K562 (cell line): ENCODE measurements around the gene PGPEP1. TPM values are rescaled to one million over a fixed set of nuclear protein-coding genes. Genes with fewer than 3 reads are reported as not detected.

ENCODE experiments used
- ARID1B ChIP-seq: fragments of 450-650 bp; IDR thresholded peaks from 2 replicates; pipeline ENCODE4 v1.6.1; 2016; ENCODE audit warnings: antibody characterized with exemption, mild to moderate bottlenecking, inconsistent platforms
- CTCFL ChIP-seq: IDR thresholded peaks from 2 replicates; pipeline ENCODE4 v1.6.1; 2011; ENCODE audit warnings: borderline replicate concordance, low read depth, mild to moderate bottlenecking, moderate library complexity, low read length; ENCODE audit not compliant: insufficient read depth, poor library complexity, severe bottlenecking
- ETV1 ChIP-seq: fragments of 450-650 bp; conservative IDR thresholded peaks from 2 replicates; pipeline ENCODE4 v1.6.1; 2016; ENCODE audit warnings: missing genetic modification characterization, control low read depth, low read depth, missing compliant biosample characterization
- FOXK2 ChIP-seq, 2 experiments: fragments of 450-650 bp; IDR thresholded peaks in 1 of 2; conservative IDR thresholded peaks in 1 of 2; 2 replicates each; pipeline ENCODE4 v1.6.1; 2016; ENCODE audit warnings: low read depth in 2 of 2, mild to moderate bottlenecking in 1 of 2
- HES1 ChIP-seq: fragments of 450-650 bp; IDR thresholded peaks from 2 replicates; pipeline ENCODE4 v1.6.1; 2016; ENCODE audit warnings: low read depth, mild to moderate bottlenecking, moderate library complexity
- HIVEP1 ChIP-seq: fragments of 250-450 bp; sonication (Bioruptor Pico); IDR thresholded peaks from 2 replicates; pipeline ENCODE4 v1.4.0; 2020; ENCODE audit warnings: mild to moderate bottlenecking
- ID3 ChIP-seq, 2 experiments: fragments of 250-450 bp in 1 of 2; fragments of 450-650 bp in 1 of 2; sonication (Bioruptor Pico) in 1 of 2; IDR thresholded peaks; 2 replicates each; pipeline versions ENCODE4 v1.6.1 to v1.8.0; 2016 to 2021; ENCODE audit warnings: mild to moderate bottlenecking in 2 of 2, moderate library complexity in 2 of 2, missing compliant biosample characterization in 1 of 2, missing genetic modification characterization in 1 of 2
- MNT ChIP-seq, 2 experiments: fragments of 450-650 bp; conservative IDR thresholded peaks; 2 replicates each; pipeline ENCODE4 v1.6.1; 2017; ENCODE audit warnings: mild to moderate bottlenecking in 2 of 2, moderate library complexity in 2 of 2
- NCOR1 ChIP-seq: fragments of 450-650 bp; IDR thresholded peaks from 2 replicates; pipeline ENCODE4 v1.6.1; 2016; ENCODE audit warnings: mild to moderate bottlenecking, moderate library complexity
- RAD21 ChIP-seq, 2 experiments: fragments of 250-450 bp in 1 of 2; fragments of 450-650 bp in 1 of 2; sonication (Bioruptor Pico) in 1 of 2; formaldehyde crosslinking in 1 of 2; IDR thresholded peaks in 1 of 2; conservative IDR thresholded peaks in 1 of 2; 2 replicates each; pipeline versions ENCODE4 v1.4.0 to v1.8.0; 2020 to 2022; ENCODE audit warnings: mild to moderate bottlenecking in 2 of 2, moderate library complexity in 1 of 2
- SMARCA4 ChIP-seq: fragments of 450-650 bp; IDR thresholded peaks from 2 replicates; pipeline ENCODE4 v1.6.1; 2016
- USF2 ChIP-seq: sonication (generic); formaldehyde crosslinking; IDR thresholded peaks from 2 replicates; pipeline ENCODE4 v1.5.0; 2020; ENCODE audit warnings: missing genetic modification reagents
- XRCC3 ChIP-seq: fragments of 450-650 bp; IDR thresholded peaks from 2 replicates; pipeline ENCODE4 v1.6.1; 2017; ENCODE audit warnings: mild to moderate bottlenecking, moderate library complexity
- ZNF444 ChIP-seq: fragments of 250-450 bp; sonication (Bioruptor Pico); IDR thresholded peaks from 2 replicates; pipeline ENCODE4 v1.4.0; 2020; ENCODE audit warnings: mild to moderate bottlenecking, moderate library complexity
- ZNF592 ChIP-seq: fragments of 450-650 bp; IDR thresholded peaks from 2 replicates; pipeline ENCODE4 v1.6.1; 2017; ENCODE audit warnings: antibody characterized with exemption, mild to moderate bottlenecking
- polyA plus RNA-seq, 8 experiments: library from polyadenylated mRNA; depleted of rRNA in 4 of 8; stranded (reverse) in 5 of 8; unstranded in 3 of 8; fragments of >200 nt; fragmentation: Nextera tagmentation in 2 of 8; fragmentation: Illumina TruSeq in 1 of 8; extraction: Ambion mirVana in 2 of 8; extraction: Trizol in 1 of 8; gene quantifications; 2 replicates each; pipeline versions ENCODE4 v1.2.1 to v1.2.3, GENCODE V29; 2011 to 2014; ENCODE audit warnings: inconsistent platforms in 1 of 8, missing spikeins in 1 of 8
- total RNA-seq, 7 experiments: library from RNA; depleted of rRNA in 6 of 7; stranded (reverse); fragments of >200 nt in 6 of 7; fragmentation: Illumina TruSeq in 2 of 7; extraction: Trizol in 2 of 7; gene quantifications; 2 replicates each; pipeline versions ENCODE4 v1.2.1 to v1.2.3, GENCODE V29; 2011 to 2021; ENCODE audit warnings: low replicate concordance in 1 of 7

PGPEP1 gene
- total and polyA plus RNA-seq, 9 of the 15 experiments (the other 6 are each of a cell fraction or from before 2014, with no cell fraction given), result 10.0 to 69.6 (median 33.5) TPM

GRCh38 chr19:18340990-18341868 lies 831 bp downstream of the PGPEP1 start (continued):
- TF ChIP-seq ZNF592 (peak; percentile 52; the same call in 1 of the 2 replicates), HIVEP1 (CRISPR knock-in tag) (no peak), ID3 (CRISPR knock-in tag; IDR thresholded peaks at IDR 0.05) (no peak), ID3 (tag; IDR thresholded peaks at IDR 0.05) (no peak), RAD21 (CRISPR knock-in tag; conservative IDR thresholded peaks at IDR 0.05 in 1 of 2, IDR thresholded peaks at IDR 0.05 in 1 of 2) (peak in 1 of 2 experiments; percentile 12; a peak in 1 of 4 replicates), SMARCA4 (0 out of 2 replicates have a peak, but pooled peaks have one; percentile 35), NCOR1 (0 out of 2 replicates have a peak, but pooled peaks have one; percentile 23), HES1 (no peak), ETV1 (tag) (peak; percentile 74), CTCFL (peak; percentile 39), ZNF444 (CRISPR knock-in tag) (no peak), ARID1B (peak; percentile 42; the same call in 1 of the 2 replicates), USF2 (CRISPR knock-in tag) (peak; percentile 90), XRCC3 (no peak), FOXK2 (conservative IDR thresholded peaks at IDR 0.05 in 1 of 2, IDR thresholded peaks at IDR 0.05 in 1 of 2; ENCODE audit: low read depth in 2 of 2) (peak; percentile 46 to 68; a peak in 2 of 4 replicates), MNT (conservative IDR thresholded peaks at IDR 0.05) (peak; percentile 98 to 99)
